Activated naive CD4-positive, alpha-beta T cell treated with anti-CD3 and anti-CD28 coated beads, Interleukin-2, amount 50 U/mL, for 16 hours (primary cell): ENCODE data around the gene RRP12.
"Not testable (repeated sequence)": the region's sequence is repeated elsewhere in the genome, so short reads cannot be mapped to it uniquely, and the experiment has no call there.

ENCODE experiments used
- DNase-seq: peaks from one replicate; pipeline ENCODE4 v3.0.0-alpha.2; 2020

The RRP12 gene

GRCh38 chr10:97366572-97366971 is 34.6 kb downstream of the RRP12 start:
- no peak for DNase-seq

DNA sequence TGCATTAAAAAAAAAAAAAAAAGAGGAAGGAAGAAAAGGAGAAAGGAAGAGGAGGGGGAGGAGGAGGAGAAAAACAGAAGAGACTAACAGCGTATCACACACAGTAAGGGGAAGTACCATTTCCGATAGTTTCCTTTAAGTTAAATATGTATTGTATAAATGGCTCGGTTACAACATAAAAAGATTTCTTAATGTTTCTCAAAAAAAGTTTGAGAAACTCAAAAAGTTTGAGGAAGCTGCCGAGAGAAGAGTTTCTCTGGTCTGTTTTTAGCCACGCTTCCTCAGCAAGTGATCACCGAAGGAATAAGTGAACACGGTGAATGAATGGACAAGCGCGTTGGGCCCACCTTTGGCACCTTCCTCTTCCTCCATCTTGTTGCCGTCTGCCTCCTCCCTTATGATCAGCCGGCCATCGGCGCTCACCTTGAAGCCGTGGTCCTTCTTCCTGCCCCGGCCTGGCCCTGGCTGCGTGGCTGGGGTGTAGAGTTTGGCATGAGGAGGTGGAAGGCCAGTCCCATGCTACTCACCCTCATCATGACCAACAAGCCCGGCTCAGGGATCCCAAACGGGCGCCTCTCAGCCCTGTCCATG is 35.3 kb downstream of the RRP12 start:
- no peak for DNase-seq

DNA sequence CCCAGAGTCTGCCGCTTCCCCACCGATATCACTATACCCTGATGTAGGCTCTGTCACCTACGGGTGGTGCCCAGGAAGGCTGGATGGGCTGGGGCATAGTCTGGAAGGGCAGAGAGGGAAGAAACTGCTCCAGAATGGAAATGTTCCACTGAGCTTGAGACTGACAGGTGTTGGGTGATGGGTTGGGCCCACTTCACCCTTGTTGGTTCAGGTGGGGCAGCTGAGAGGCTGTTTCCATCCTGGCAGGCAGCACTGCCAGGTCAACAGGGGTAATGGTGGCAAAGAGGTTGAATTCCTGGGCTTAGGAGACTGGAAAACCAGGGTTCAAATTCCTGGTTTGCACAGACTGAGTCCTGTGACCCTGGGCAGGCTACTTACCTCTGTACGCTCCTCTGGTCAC is 38.1 kb downstream of the RRP12 start:
- DNase-seq, result no peak

GRCh38 chr10:97362310-97363033 is 38.7 kb downstream of the RRP12 start:
- no peak for DNase-seq

GRCh38 chr10:97361537-97361901 is 39.6 kb downstream of the RRP12 start:
- no peak for DNase-seq

GRCh38 chr10:97360705-97361536 is 40.2 kb downstream of the RRP12 start:
- no peak for DNase-seq

DNA sequence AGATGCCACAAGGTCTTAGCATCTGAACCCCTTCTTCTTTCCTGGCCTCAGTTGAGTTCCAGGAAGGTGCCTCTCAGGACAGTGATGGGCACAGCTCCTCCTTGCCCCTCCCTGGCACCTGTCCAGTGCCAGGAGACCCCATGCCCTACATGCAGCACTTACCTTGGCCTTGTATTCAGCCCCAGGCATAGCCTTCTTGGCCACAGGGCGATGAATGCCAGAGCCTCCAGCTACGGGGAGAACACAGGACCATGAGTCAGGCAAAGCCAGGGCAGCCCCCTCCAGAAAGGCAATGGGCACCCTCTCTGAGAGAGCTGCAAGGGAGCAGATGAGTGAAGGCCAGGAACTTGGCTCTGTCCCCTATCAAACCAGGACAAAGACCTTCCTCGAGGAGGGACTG is 42.4 kb downstream of the RRP12 start:
- no peak for DNase-seq

GRCh38 chr10:97358349-97358748 is 42.8 kb downstream of the RRP12 start:
- no peak for DNase-seq

DNA sequence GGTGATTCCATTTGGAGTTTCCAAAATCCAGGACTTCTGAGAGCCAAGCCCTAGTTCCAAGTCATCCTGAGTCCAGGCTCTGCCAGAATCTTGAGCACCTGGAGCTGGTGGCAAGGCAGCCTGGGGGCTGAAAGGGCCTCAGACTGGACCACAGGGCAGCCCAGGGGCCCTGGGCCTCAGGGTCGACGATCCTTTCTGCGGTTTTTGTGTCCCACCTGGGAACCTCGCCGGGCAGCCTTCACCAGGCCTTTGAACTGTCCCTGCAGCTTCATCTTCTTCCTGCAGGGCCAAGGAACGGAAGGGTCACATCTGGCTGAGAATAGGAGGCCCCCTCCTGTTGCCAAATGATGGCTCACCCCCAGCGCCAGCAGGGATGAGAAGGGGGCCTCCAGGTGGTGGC is 44.2 kb downstream of the RRP12 start:
- DNase-seq, result no peak

DNA sequence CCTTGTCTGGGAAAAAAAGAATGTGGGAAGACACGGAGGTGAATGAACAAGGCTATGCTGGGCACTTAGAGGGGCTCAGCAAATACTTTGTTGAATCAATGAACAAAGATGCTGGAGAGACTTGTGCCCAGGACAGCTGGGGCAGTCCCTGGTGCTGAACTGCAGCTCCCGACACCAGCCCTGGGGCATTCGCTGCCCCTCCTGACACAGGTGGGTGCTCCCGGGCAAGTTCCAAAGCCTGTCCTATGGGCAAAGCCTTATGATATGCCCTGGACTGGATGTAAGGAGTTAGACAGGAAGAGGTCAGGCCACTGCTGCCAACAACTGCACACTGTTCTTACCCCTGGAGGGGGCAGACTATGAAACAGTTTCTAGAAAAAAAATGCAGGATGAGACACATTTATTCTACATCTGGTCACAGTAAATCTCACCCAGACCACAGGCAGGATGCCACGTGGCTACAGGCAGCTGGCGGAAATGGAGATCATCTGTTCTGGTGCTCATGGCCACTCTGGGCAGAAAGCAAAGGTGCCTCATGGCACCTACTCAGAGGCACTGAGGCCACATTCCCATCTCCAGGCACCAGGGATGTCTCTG is 44.7 kb downstream of the RRP12 start:
- DNase-seq, result no peak

- no peak for DNase-seq
These were observed 45.6 kb downstream of the RRP12 start for GRCh38 chr10:97355571-97355975.

DNA sequence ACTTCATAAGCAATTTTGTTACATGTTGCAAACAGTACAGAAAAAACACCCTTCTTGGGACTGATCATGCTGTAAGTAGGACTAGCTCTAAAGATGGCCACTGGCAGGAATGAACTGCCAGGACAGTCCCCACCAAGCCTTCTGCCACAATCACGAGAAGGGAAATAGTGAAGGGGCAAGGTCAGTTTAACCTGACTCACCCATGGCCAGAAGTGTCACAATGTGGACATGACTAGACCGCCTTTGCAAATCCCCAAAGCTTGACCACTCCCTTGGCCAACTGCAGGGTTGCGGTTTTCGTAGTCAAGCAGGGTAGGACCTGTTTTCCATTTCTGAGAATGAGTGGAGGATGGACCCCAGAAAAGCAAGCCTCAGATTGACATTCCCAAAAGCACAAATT is 47.2 kb downstream of the RRP12 start:
- DNase-seq, result no peak

DNA sequence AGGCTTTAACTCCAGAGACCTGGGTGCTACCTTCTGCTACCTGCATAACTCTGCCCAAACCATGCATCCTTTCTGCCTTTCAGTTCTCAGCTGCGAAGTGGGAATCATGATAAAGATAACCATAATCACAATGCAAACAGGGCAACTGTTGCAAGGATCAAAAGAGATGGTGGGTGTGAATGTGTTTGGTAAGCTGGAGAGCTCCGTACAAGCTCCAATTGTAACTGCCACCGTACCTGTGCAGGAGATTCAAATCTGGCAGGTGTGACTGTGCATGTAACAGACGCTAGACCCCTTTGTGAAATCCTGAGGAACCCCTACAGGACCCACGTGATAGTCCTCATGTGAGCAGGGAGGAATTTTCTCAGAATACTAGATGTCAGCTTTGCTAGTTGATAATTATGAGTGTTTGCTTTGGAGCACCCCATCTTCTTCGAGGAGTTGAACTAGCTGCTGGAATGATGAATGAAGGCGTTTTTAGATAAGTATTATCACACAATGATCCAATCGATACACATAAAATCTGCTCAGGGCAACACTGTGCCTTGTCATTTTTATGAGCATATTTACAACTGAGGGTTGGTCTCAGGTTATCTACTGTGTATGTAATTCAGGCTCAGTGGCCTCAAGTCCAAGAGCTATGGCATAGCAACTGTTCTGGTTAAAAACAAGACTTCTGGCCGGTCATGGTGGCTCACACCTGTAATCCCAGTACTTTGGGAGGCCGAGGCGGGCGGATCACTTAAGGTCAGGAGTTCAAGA is 51.2 kb downstream of the RRP12 start:
- no peak for DNase-seq

- no peak for DNase-seq
These were observed 53.8 kb downstream of the RRP12 start for GRCh38 chr10:97347317-97347716.

- DNase-seq, result not testable (repeated sequence)
These were observed 57.5 kb downstream of the RRP12 start for GRCh38 chr10:97343664-97344063.

DNA sequence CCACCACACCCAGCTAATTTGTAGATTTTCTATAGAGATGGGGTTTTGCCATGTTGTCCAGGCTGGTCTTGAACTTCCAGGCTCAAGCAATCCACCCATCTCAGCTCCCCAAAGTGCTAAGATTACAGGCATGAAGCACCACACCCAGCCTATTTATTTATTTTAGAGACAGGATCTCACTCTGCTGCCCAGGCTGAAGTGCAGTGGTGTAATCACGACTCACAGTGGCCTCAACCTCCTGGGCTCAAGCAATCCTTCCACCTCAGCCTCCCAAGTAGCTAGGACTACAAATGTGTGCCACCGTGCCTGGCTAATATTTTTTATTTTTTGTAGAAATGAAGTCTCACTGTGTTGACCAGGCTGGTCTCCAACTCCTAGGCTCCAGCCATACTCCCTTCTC is 59.7 kb downstream of the RRP12 start:
- no peak for DNase-seq

GRCh38 chr10:97338041-97338440 is 63.1 kb downstream of the RRP12 start:
- DNase-seq, result no peak

DNA sequence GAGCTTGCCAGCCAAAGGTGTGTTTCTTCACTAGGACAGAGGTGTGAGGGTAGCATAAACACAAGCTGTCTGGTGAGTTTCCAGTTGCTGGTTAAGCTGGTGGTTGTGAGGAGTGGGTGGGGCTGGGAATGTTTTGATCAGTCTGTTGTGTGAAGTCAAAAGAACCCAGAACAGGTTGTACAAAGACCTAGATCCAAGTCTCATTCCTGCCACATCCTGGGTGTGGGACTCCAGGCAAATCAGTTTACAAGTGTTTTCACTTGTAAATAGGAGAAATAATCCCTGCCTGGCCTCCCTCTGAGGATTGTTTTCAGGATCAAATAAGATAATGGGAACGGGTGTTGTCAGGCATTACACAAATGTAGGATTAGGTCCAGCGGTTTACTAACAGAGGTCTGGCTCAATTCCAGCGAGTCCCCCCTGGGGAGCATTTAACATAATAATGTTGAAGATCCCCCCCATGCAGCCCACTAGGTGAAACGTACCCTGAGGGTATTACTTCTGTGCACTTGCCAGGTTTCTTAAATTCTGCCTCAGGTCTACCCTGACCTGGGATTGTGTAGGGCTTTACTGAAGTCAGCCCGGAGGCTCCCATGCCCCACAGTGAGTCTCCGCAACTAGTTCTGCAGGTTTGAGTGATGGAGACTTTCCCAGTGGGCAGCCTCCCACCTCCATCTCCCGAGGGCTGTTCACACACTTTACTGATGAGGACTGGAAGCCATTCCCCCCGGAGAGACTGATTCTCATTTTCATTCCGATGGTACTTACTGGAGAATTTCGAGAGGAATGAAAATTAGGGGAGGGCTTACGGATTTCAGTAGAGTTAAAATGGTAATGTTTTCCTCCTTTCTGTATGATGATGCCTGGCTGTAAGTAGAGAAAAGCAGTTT is 64.0 kb downstream of the RRP12 start:
- no peak for DNase-seq

DNA sequence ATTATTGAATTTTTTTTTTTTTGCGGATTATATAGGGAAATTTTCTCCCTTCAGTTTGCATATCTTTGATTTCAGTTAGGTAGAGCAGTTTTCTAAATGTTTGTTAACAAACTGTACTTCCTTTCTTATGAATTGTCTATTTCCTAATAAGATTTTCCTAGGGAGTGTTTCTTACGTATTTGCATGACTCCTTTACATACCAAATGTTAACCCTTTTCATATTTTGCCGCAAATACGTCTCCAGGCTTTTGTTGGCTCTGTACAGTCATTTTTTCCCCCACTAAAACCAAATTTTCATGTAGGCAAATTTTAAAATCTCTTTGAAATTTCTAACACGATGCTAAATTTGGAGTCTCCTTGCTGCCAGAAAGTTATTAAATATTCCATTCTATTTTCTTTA is 64.7 kb downstream of the RRP12 start:
- no peak for DNase-seq

DNA sequence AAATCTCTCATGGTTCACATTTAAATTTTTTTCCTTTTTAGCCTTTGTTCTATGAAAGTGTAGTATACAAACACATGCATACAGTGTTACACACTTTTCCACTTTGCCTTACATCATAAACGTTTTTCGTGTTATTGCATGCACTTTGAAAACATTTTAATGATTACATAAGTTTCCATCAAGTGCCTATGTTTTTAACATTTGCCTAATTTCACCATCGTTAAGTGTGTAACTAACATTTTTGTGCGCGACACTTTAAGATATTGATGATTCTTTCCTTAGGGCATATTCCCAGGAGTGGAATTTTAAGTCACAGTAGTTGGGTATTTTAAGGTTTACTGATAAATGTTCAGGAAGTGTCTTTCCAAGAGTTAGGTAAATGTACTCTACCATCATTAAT is 65.1 kb downstream of the RRP12 start:
- no peak for DNase-seq

DNA sequence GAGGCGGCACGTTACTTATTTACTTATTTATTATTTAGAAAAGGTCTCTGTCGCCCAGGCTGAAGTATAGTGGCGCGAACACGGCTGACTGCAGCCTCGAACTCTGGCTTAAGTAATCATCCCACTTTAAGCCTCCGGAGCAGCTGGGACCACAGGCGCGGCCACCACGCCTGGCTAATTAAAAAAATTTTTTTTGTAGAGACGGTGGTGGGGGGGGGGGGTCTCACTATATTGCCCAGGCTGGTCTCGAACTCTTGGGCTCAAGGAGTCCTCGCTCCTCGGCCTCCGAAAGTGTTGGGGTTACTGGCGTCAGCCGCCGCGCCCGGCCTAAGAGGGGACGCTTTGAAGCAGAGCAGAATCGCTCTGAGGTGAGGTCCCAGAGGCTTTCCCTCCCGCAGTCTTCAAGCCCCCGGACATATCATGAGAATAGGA is 65.9 kb downstream of the RRP12 start:
- no peak for DNase-seq
